Measurements from ENCODE around the gene JAKMIP1. TPM values are rescaled to one million over a fixed set of nuclear protein-coding genes. Genes with fewer than 3 reads are reported as not detected.

JAKMIP1 gene
- total RNA-seq, 1 donor from 2014 or later: 5.5 TPM

- Mint-ChIP-seq H3K4me3 (no peak overlapping the region), H3K27me3 (ENCODE audit: insufficient read depth, low read depth) (peaks cover 17% of the 10 kb centered on the region), H3K36me3 (no peaks in the 10 kb centered on the region), H3K27ac (no peak overlapping the region), H3K9me3 (no peaks in the 10 kb centered on the region), H3K4me1 (peaks cover 19% of the 10 kb centered on the region)
- DNase-seq (ENCODE audit: low spot score): no peak
- H3K9ac ChIP-seq: no peak overlapping the region
- H3K4me1 ChIP-seq: peaks cover 15% of the 10 kb centered on the region
- no peak for TF ChIP-seq EZH2phosphoT487 (IDR thresholded peaks at IDR 0.05)
- TF ChIP-seq EZH2 (IDR thresholded peaks at IDR 0.05): no peak
- TF ChIP-seq CTCF (IDR thresholded peaks at IDR 0.05): no peak
- H3F3A ChIP-seq (ENCODE audit: low read depth): no peaks in the 10 kb centered on the region
- no peak overlapping the region for H3K4me2 ChIP-seq
- H3K27ac ChIP-seq: no peak overlapping the region
- no peak overlapping the region for H2AFZ ChIP-seq (replicated peaks)
- no peaks in the 10 kb centered on the region for H3K9me3 ChIP-seq (ENCODE audit: low read depth)
- no peak overlapping the region for H3K4me3 ChIP-seq
- no peaks in the 10 kb centered on the region for H3K27me3 ChIP-seq
- H3K36me3 ChIP-seq: no peaks in the 10 kb centered on the region
- H4K20me1 ChIP-seq (ENCODE audit: low read depth): no peaks in the 10 kb centered on the region
- no peaks in the 10 kb centered on the region for H3K79me2 ChIP-seq (ENCODE audit: low read depth)
These were observed 92.5 kb downstream of the JAKMIP1 start for GRCh38 chr4:6107886-6108285.

- H3K9me3 Mint-ChIP-seq: no peaks in the 10 kb centered on the region
- H3K4me2 ChIP-seq: no peak overlapping the region
- H3F3A ChIP-seq (ENCODE audit: low read depth): no peaks in the 10 kb centered on the region
- H3K27ac ChIP-seq: no peak overlapping the region
- no peak for DNase-seq (ENCODE audit: low spot score)
- no peak for TF ChIP-seq EZH2 (IDR thresholded peaks at IDR 0.05)
- TF ChIP-seq CTCF (IDR thresholded peaks at IDR 0.05): no peak
- TF ChIP-seq EZH2phosphoT487 (IDR thresholded peaks at IDR 0.05): no peak
- peaks cover 18% of the 10 kb centered on the region for H3K4me1 Mint-ChIP-seq
- H3K36me3 Mint-ChIP-seq: no peaks in the 10 kb centered on the region
- H3K4me3 Mint-ChIP-seq: no peak overlapping the region
- H3K4me1 ChIP-seq: peaks cover 14% of the 10 kb centered on the region
- H3K27me3 Mint-ChIP-seq (ENCODE audit: insufficient read depth, low read depth): peaks cover 17% of the 10 kb centered on the region
- H3K27ac Mint-ChIP-seq: no peak overlapping the region
- no peaks in the 10 kb centered on the region for H3K79me2 ChIP-seq (ENCODE audit: low read depth)
- no peak overlapping the region for H3K9ac ChIP-seq
- no peaks in the 10 kb centered on the region for H3K36me3 ChIP-seq
- no peak overlapping the region for H2AFZ ChIP-seq (replicated peaks)
- no peaks in the 10 kb centered on the region for H3K27me3 ChIP-seq
- no peaks in the 10 kb centered on the region for H4K20me1 ChIP-seq (ENCODE audit: low read depth)
- H3K4me3 ChIP-seq: no peak overlapping the region
- no peaks in the 10 kb centered on the region for H3K9me3 ChIP-seq (ENCODE audit: low read depth)
These were observed 93.1 kb downstream of the JAKMIP1 start for GRCh38 chr4:6107114-6107791.

- H4K20me1 ChIP-seq (ENCODE audit: low read depth): no peaks in the 10 kb centered on the region
- H3K4me3 ChIP-seq: no peak overlapping the region
- H3K27me3 ChIP-seq: no peaks in the 10 kb centered on the region
- peaks cover 12% of the 10 kb centered on the region for H3K4me1 ChIP-seq
- H3K9me3 Mint-ChIP-seq: no peaks in the 10 kb centered on the region
- H3K9me3 ChIP-seq (ENCODE audit: low read depth): no peaks in the 10 kb centered on the region
- H3K27ac Mint-ChIP-seq: no peak overlapping the region
- no peak overlapping the region for H3K4me2 ChIP-seq
- DNase-seq (ENCODE audit: low spot score): no peak
- H3K36me3 ChIP-seq: no peaks in the 10 kb centered on the region
- no peak overlapping the region for H3K4me3 Mint-ChIP-seq
- H3K36me3 Mint-ChIP-seq: no peaks in the 10 kb centered on the region
- no peaks in the 10 kb centered on the region for H3K79me2 ChIP-seq (ENCODE audit: low read depth)
- no peak overlapping the region for H3K9ac ChIP-seq
- H2AFZ ChIP-seq (replicated peaks): no peak overlapping the region
- no peak for TF ChIP-seq CTCF (IDR thresholded peaks at IDR 0.05)
- H3K27me3 Mint-ChIP-seq (ENCODE audit: insufficient read depth, low read depth): peaks cover 11% of the 10 kb centered on the region
- H3F3A ChIP-seq (ENCODE audit: low read depth): no peaks in the 10 kb centered on the region
- peaks cover 15% of the 10 kb centered on the region for H3K4me1 Mint-ChIP-seq
- no peak overlapping the region for H3K27ac ChIP-seq
These were observed 94.2 kb downstream of the JAKMIP1 start for GRCh38 chr4:6106156-6106555.

Measured in neural progenitor cell (in vitro differentiated cells).